ENCODE data around the gene BAZ2B. TPM values are rescaled to one million over a fixed set of nuclear protein-coding genes. Genes with fewer than 3 reads are reported as not detected.

The BAZ2B gene
- total RNA-seq, 2 experiments from 2014 or later = 3.7 to 11.8 TPM

DNA sequence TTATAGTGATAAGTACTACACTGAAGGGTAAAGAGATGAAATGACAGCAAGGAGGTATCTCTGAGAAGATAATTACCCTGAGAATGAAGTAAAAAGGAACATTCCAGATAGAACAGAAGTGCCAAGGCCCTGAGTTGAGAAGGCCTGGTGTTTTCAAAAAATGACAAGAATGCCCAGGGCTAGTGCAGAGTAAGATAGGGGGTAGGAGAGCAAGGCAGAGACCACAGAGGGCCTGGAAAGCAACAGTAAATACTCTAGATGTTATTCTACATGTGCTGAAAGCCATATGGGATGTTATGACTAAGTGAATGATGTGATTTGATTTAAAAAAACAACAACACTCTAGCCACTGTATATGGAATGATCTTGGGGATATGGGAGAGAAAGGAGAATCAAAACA is 52.3 kb downstream of the BAZ2B start:
- Histone ChIP-seq H3K4me1 (ENCODE audit: insufficient read depth, low read length, poor library complexity, severe bottlenecking) (no peaks in the 10 kb centered on the region), H3K4me2 (ENCODE audit: low read length) (no peak overlapping the region), H3K79me2 (ENCODE audit: insufficient read depth, low read depth, low read length) (no peaks in the 10 kb centered on the region), H3K36me3 (ENCODE audit: insufficient read depth, low read length) (no peaks in the 10 kb centered on the region), H3K4me3 (ENCODE audit: low read depth, low read length, poor library complexity, severe bottlenecking) (no peak overlapping the region), H3K9me2 (ENCODE audit: insufficient read depth, low read length) (no peaks in the 10 kb centered on the region), H3K9me3 (ENCODE audit: low read length) (no peaks in the 10 kb centered on the region), H3K27ac (ENCODE audit: low read depth, low read length, poor library complexity, severe bottlenecking) (no peak overlapping the region), H4K20me1 (ENCODE audit: insufficient read depth, low read length) (no peaks in the 10 kb centered on the region), H2AFZ (ENCODE audit: low read length) (no peak overlapping the region)
- DNase-seq (ENCODE audit: low spot score) = no peak
- no TSS peak for BruUV-seq (replicated peaks)
- CTCF ChIA-PET (ENCODE audit: unreplicated experiment) = no interaction called here
- POLR2A ChIA-PET = no interaction called here
- intact Hi-C loops (cut with micrococcal nuclease; ENCODE audit: unreplicated experiment) = no loop called here
- TF ChIP-seq EZH2phosphoT487 (IDR thresholded peaks at IDR 0.05; ENCODE audit: borderline replicate concordance, low read depth, low read length) = no peak
- TF ChIP-seq, protein P1, sequence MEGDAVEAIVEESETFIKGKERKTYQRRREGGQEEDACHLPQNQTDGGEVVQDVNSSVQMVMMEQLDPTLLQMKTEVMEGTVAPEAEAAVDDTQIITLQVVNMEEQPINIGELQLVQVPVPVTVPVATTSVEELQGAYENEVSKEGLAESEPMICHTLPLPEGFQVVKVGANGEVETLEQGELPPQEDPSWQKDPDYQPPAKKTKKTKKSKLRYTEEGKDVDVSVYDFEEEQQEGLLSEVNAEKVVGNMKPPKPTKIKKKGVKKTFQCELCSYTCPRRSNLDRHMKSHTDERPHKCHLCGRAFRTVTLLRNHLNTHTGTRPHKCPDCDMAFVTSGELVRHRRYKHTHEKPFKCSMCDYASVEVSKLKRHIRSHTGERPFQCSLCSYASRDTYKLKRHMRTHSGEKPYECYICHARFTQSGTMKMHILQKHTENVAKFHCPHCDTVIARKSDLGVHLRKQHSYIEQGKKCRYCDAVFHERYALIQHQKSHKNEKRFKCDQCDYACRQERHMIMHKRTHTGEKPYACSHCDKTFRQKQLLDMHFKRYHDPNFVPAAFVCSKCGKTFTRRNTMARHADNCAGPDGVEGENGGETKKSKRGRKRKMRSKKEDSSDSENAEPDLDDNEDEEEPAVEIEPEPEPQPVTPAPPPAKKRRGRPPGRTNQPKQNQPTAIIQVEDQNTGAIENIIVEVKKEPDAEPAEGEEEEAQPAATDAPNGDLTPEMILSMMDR (conservative IDR thresholded peaks at IDR 0.05; ENCODE audit: low read length) = no peak

DNA sequence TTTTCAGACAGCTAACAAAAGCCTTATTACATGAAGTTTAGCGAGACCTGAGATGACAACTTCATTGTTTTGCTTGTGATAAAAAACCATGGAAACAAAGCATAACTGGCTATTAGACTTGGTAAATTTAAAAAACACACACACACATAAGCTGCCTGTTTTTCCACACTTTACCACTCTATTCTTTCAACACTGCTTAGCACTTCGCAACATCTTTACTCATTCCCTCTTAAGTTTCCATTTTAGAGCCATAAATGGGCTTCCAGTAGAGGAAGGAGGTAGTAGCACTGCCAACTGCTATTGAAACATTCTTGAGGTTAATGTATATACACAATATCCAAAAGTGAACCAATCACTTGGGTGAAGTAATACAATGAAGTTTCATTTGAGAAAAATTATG is 54.1 kb downstream of the BAZ2B start:
- Histone ChIP-seq H3K27ac (ENCODE audit: low read depth, low read length, poor library complexity, severe bottlenecking) (no peak overlapping the region), H3K79me2 (ENCODE audit: insufficient read depth, low read depth, low read length) (no peaks in the 10 kb centered on the region)

DNA sequence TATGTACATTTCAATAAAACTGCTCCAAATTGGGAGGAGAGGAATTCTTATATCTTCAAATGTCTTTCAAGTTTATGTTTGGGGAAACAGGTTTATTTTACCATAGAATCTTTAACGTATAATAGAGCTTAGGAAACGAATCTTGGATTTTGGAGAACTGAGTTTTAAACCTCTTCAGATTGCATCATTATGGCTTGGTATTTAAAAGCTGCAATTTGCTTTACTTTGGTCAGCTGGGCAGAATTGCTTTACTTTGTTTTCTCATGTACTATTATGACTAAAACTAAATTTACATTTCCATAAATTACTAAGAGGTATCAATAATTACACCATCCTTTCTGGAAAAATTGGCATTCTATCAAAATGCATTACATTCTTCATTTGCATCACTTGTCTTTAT is 54.6 kb downstream of the BAZ2B start:
- no peaks in the 10 kb centered on the region for H3K79me2 ChIP-seq (ENCODE audit: insufficient read depth, low read depth, low read length)
- CTCF ChIA-PET (ENCODE audit: unreplicated experiment) = no interaction called here
- H3K4me3 ChIP-seq (ENCODE audit: low read depth, low read length, poor library complexity, severe bottlenecking) = no peak overlapping the region
- H3K9me3 ChIP-seq (ENCODE audit: low read length) = no peaks in the 10 kb centered on the region
- no peaks in the 10 kb centered on the region for H4K20me1 ChIP-seq (ENCODE audit: insufficient read depth, low read length)
- BruUV-seq (replicated peaks) = no TSS peak
- no peak overlapping the region for H3K4me2 ChIP-seq (ENCODE audit: low read length)
- POLR2A ChIA-PET = interaction anchor here (1.0 kb wide), 1 partner anchor 9 kb away, joined by 4 read pairs; no protein-coding TSS in a partner anchor
- TF ChIP-seq EZH2phosphoT487 (IDR thresholded peaks at IDR 0.05; ENCODE audit: borderline replicate concordance, low read depth, low read length) = no peak
- TF ChIP-seq, protein P1 (conservative IDR thresholded peaks at IDR 0.05; ENCODE audit: low read length) = no peak
- no peaks in the 10 kb centered on the region for H3K4me1 ChIP-seq (ENCODE audit: insufficient read depth, low read length, poor library complexity, severe bottlenecking)
- no peaks in the 10 kb centered on the region for H3K9me2 ChIP-seq (ENCODE audit: insufficient read depth, low read length)
- H2AFZ ChIP-seq (ENCODE audit: low read length) = no peak overlapping the region
- intact Hi-C loops (cut with micrococcal nuclease; ENCODE audit: unreplicated experiment) = no loop called here
- no peak for DNase-seq (ENCODE audit: low spot score)
- no peaks in the 10 kb centered on the region for H3K36me3 ChIP-seq (ENCODE audit: insufficient read depth, low read length)
- H3K27ac ChIP-seq (ENCODE audit: low read depth, low read length, poor library complexity, severe bottlenecking) = no peak overlapping the region

More for the DNA sequence above, 54.1 kb downstream of the BAZ2B start:
- no peaks in the 10 kb centered on the region for H3K9me2 ChIP-seq (ENCODE audit: insufficient read depth, low read length)
- ChIA-PET POLR2A (interaction anchor here (1.0 kb wide), 1 partner anchor 10 kb away, joined by 4 read pairs; no protein-coding TSS in a partner anchor), CTCF (ENCODE audit: unreplicated experiment) (no interaction called here)
- intact Hi-C loops (cut with micrococcal nuclease; ENCODE audit: unreplicated experiment) = no loop called here
- H3K4me2 ChIP-seq (ENCODE audit: low read length) = no peak overlapping the region
- H4K20me1 ChIP-seq (ENCODE audit: insufficient read depth, low read length) = no peaks in the 10 kb centered on the region
- no peak overlapping the region for H3K4me3 ChIP-seq (ENCODE audit: low read depth, low read length, poor library complexity, severe bottlenecking)
- no TSS peak for BruUV-seq (replicated peaks)
- no peak overlapping the region for H2AFZ ChIP-seq (ENCODE audit: low read length)
- no peak for DNase-seq (ENCODE audit: low spot score)
- H3K36me3 ChIP-seq (ENCODE audit: insufficient read depth, low read length) = no peaks in the 10 kb centered on the region
- no peaks in the 10 kb centered on the region for H3K4me1 ChIP-seq (ENCODE audit: insufficient read depth, low read length, poor library complexity, severe bottlenecking)
- no peaks in the 10 kb centered on the region for H3K9me3 ChIP-seq (ENCODE audit: low read length)
- TF ChIP-seq EZH2phosphoT487 (IDR thresholded peaks at IDR 0.05; ENCODE audit: borderline replicate concordance, low read depth, low read length) = no peak
- TF ChIP-seq, protein P1 (conservative IDR thresholded peaks at IDR 0.05; ENCODE audit: low read length) = no peak
